Panc1 (cell line): Measurements from ENCODE around the gene SERPINB13.

Source experiments
- POLR2AphosphoS5 ChIP-seq: IDR thresholded peaks from 2 replicates; pipeline ENCODE4 v1.6.1; 2012; ENCODE audit warnings: mild to moderate bottlenecking, low read depth, low read length, moderate library complexity
- SIN3A ChIP-seq: IDR thresholded peaks from 2 replicates; pipeline ENCODE4 v1.6.1; 2012; ENCODE audit warnings: low read depth, mild to moderate bottlenecking, low read length, moderate library complexity, borderline replicate concordance; ENCODE audit not compliant: insufficient read depth
- TF ChIP-seq, protein P1 (sequence below): fragments of 450-650 bp; IDR thresholded peaks from 2 replicates; pipeline ENCODE4 v1.5.1; 2017; ENCODE audit warnings: mild to moderate bottlenecking
- TF ChIP-seq, protein P2 (sequence below), 2 experiments: IDR thresholded peaks; 2 replicates each; pipeline ENCODE4 v1.6.1; 2011 to 2012; ENCODE audit warnings: low read depth in 2 of 2, control low read depth in 1 of 2, low read length in 1 of 2, mild to moderate bottlenecking in 1 of 2, moderate library complexity in 1 of 2; ENCODE audit not compliant: insufficient read depth in 1 of 2

DNA sequence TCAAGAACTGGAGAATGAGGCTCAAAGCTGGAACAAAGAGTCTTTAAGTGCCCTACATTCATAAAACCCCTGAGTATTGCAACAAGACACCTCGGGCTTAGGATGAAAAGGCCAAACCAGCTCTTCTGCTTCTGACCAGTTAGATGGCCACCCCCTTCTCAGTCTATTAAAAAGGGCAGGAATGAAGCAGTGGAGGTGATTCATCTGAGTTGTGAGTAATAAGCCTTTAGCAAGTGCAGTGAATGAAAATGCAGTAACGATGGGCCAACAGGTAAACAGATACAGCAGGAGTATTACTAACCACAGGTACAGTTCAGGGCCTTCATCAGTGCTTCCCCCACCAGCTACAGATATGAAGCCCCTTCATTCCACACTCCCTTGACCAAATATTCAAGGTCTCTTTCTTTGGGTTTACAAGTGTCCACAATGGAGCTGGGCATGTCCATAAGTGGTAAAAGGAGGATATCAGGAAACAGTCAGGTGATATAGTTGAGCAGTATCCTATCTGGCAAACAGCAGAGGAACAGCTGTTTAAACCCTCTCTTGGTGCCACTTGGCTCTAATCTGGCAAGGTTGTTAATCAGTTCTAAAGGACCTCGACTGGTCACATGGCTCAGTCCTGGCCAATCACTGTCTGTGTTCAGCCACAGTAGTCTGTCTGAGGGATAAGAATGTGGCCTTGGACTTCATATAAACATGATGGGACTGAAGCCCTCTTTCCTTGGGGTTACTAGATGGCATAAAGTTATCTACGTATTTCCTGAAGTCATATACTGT is 17.8 kb downstream of the SERPINB13 start:
- TF ChIP-seq, protein P1, sequence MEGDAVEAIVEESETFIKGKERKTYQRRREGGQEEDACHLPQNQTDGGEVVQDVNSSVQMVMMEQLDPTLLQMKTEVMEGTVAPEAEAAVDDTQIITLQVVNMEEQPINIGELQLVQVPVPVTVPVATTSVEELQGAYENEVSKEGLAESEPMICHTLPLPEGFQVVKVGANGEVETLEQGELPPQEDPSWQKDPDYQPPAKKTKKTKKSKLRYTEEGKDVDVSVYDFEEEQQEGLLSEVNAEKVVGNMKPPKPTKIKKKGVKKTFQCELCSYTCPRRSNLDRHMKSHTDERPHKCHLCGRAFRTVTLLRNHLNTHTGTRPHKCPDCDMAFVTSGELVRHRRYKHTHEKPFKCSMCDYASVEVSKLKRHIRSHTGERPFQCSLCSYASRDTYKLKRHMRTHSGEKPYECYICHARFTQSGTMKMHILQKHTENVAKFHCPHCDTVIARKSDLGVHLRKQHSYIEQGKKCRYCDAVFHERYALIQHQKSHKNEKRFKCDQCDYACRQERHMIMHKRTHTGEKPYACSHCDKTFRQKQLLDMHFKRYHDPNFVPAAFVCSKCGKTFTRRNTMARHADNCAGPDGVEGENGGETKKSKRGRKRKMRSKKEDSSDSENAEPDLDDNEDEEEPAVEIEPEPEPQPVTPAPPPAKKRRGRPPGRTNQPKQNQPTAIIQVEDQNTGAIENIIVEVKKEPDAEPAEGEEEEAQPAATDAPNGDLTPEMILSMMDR = no peak
- TF ChIP-seq SIN3A (no peak), POLR2AphosphoS5 (no peak)
- TF ChIP-seq, protein P2, sequence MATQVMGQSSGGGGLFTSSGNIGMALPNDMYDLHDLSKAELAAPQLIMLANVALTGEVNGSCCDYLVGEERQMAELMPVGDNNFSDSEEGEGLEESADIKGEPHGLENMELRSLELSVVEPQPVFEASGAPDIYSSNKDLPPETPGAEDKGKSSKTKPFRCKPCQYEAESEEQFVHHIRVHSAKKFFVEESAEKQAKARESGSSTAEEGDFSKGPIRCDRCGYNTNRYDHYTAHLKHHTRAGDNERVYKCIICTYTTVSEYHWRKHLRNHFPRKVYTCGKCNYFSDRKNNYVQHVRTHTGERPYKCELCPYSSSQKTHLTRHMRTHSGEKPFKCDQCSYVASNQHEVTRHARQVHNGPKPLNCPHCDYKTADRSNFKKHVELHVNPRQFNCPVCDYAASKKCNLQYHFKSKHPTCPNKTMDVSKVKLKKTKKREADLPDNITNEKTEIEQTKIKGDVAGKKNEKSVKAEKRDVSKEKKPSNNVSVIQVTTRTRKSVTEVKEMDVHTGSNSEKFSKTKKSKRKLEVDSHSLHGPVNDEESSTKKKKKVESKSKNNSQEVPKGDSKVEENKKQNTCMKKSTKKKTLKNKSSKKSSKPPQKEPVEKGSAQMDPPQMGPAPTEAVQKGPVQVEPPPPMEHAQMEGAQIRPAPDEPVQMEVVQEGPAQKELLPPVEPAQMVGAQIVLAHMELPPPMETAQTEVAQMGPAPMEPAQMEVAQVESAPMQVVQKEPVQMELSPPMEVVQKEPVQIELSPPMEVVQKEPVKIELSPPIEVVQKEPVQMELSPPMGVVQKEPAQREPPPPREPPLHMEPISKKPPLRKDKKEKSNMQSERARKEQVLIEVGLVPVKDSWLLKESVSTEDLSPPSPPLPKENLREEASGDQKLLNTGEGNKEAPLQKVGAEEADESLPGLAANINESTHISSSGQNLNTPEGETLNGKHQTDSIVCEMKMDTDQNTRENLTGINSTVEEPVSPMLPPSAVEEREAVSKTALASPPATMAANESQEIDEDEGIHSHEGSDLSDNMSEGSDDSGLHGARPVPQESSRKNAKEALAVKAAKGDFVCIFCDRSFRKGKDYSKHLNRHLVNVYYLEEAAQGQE (IDR thresholded peaks at IDR 0.05; ENCODE audit: insufficient read depth in 1 of 2, low read depth in 2 of 2, low read length in 1 of 2) = no peak
